Measurements from ENCODE around the gene ATP5ME.

Gene ATP5ME

GRCh38 chr4:654871-655463, 19.1 kb downstream of the ATP5ME start (continued):
- TF ChIP-seq TSHZ2 (CRISPR knock-in tag; IDR thresholded peaks at IDR 0.05) = no peak
- no peak for TF ChIP-seq ISL1 (CRISPR knock-in tag; IDR thresholded peaks at IDR 0.05)
- TF ChIP-seq SNAI2 (CRISPR knock-in tag; IDR thresholded peaks at IDR 0.05) = no peak
- no peak for TF ChIP-seq PATZ1 (CRISPR knock-in tag; IDR thresholded peaks at IDR 0.05; ENCODE audit: borderline replicate concordance)
- TF ChIP-seq TCF4 (CRISPR knock-in tag; IDR thresholded peaks at IDR 0.05; ENCODE audit: borderline replicate concordance) = no peak
- no peak for TF ChIP-seq ZC3H10 (CRISPR knock-in tag; IDR thresholded peaks at IDR 0.05)
- no peak for TF ChIP-seq OSR1 (CRISPR knock-in tag; IDR thresholded peaks at IDR 0.05)

- ATAC-seq = no peak
- TF ChIP-seq TCF4 (CRISPR knock-in tag; IDR thresholded peaks at IDR 0.05; ENCODE audit: borderline replicate concordance) = no peak
- no peak for TF ChIP-seq TOX (CRISPR knock-in tag; IDR thresholded peaks at IDR 0.05; ENCODE audit: borderline replicate concordance)
- no peak for TF ChIP-seq ZNF8 (CRISPR knock-in tag; IDR thresholded peaks at IDR 0.05)
- no peak for TF ChIP-seq CSRNP3 (CRISPR knock-in tag; IDR thresholded peaks at IDR 0.05)
- TF ChIP-seq PPARA (CRISPR knock-in tag; IDR thresholded peaks at IDR 0.05; ENCODE audit: borderline replicate concordance) = no peak
- TF ChIP-seq PATZ1 (CRISPR knock-in tag; IDR thresholded peaks at IDR 0.05; ENCODE audit: borderline replicate concordance) = no peak
- TF ChIP-seq OSR1 (CRISPR knock-in tag; IDR thresholded peaks at IDR 0.05) = no peak
Observed at GRCh38 chr4:654503-654845, 19.6 kb downstream of the ATP5ME start.

GRCh38 chr4:653831-654502, 20.1 kb downstream of the ATP5ME start:
- ATAC-seq = no peak
- TF ChIP-seq PPARA (CRISPR knock-in tag; IDR thresholded peaks at IDR 0.05; ENCODE audit: borderline replicate concordance) = no peak
- no peak for TF ChIP-seq OSR1 (CRISPR knock-in tag; IDR thresholded peaks at IDR 0.05)
- no peak for TF ChIP-seq CSRNP3 (CRISPR knock-in tag; IDR thresholded peaks at IDR 0.05)
- no peak for TF ChIP-seq ZFP30 (CRISPR knock-in tag; IDR thresholded peaks at IDR 0.05)
- TF ChIP-seq GLIS3 (CRISPR knock-in tag; IDR thresholded peaks at IDR 0.05) = no peak
- TF ChIP-seq SNAI2 (CRISPR knock-in tag; IDR thresholded peaks at IDR 0.05) = no peak
- TF ChIP-seq CREB5 (CRISPR knock-in tag; IDR thresholded peaks at IDR 0.05; ENCODE audit: low read depth) = no peak
- TF ChIP-seq TOX (CRISPR knock-in tag; IDR thresholded peaks at IDR 0.05; ENCODE audit: borderline replicate concordance) = no peak
- TF ChIP-seq ARNTL (CRISPR knock-in tag; IDR thresholded peaks at IDR 0.05; ENCODE audit: borderline replicate concordance, low read depth) = no peak
- TF ChIP-seq ZNF8 (CRISPR knock-in tag; IDR thresholded peaks at IDR 0.05) = no peak
- TF ChIP-seq BACH2 (CRISPR knock-in tag; IDR thresholded peaks at IDR 0.05; ENCODE audit: borderline replicate concordance) = no peak
- no peak for TF ChIP-seq ZNF70 (CRISPR knock-in tag; IDR thresholded peaks at IDR 0.05)
- TF ChIP-seq CSDC2 (CRISPR knock-in tag; IDR thresholded peaks at IDR 0.05) = no peak
- no peak for TF ChIP-seq ZFP3 (CRISPR knock-in tag; IDR thresholded peaks at IDR 0.05)
- TF ChIP-seq ISL1 (CRISPR knock-in tag; IDR thresholded peaks at IDR 0.05) = no peak
- TF ChIP-seq ZNF565 (CRISPR knock-in tag; conservative IDR thresholded peaks at IDR 0.05; ENCODE audit: low read depth) = no peak
- no peak for TF ChIP-seq POU6F1 (CRISPR knock-in tag; IDR thresholded peaks at IDR 0.05; ENCODE audit: borderline replicate concordance, low read depth)

Data from SK-N-SH treated with all-trans-retinoic acid at 6 μM for 48 hours (cell line).